CD8-positive, alpha-beta memory T cell (primary cell): ENCODE results near the gene PITHD1. TPM values are rescaled to one million over a fixed set of nuclear protein-coding genes. Genes with fewer than 3 reads are reported as not detected.
"Not testable (repeated sequence)": the region's sequence is repeated elsewhere in the genome, so short reads cannot be mapped to it uniquely, and the experiment has no call there.

Experiments used
- CTCF ChIA-PET: fragments of 350-600 bp; sonication (Branson Sonifier 250); formaldehyde crosslinking; loops from one replicate; lab custom pipeline; 2021; ENCODE audit warnings: antibody characterized with exemption; lab: Charles Lee
- POLR2A ChIA-PET: fragments of 350-600 bp; sonication (Branson Sonifier 250); formaldehyde crosslinking; loops from one replicate; lab custom pipeline; 2021; ENCODE audit warnings: antibody characterized with exemption; lab: Charles Lee
- DNase-seq, 5 donors: peaks; one replicate each; pipeline versions ENCODE4 v3.0.0 to v3.0.0-alpha.2; 2020 to 2022; ENCODE audit warnings: mixed read lengths in 1 of 5
- H3K27ac ChIP-seq: one replicate; pipeline ENCODE4 v1.7.0; 2013; ENCODE audit warnings: low read depth, mild to moderate bottlenecking, low read length, moderate library complexity
- H3K27me3 ChIP-seq: 2 replicates; pipeline ENCODE4 v1.7.0; 2013; ENCODE audit warnings: low read length, mild to moderate bottlenecking; ENCODE audit not compliant: insufficient read depth, poor library complexity, severe bottlenecking
- H3K36me3 ChIP-seq: 2 replicates; pipeline ENCODE4 v1.7.0; 2013; ENCODE audit warnings: mild to moderate bottlenecking, low read length, moderate library complexity; ENCODE audit not compliant: insufficient read depth
- H3K4me1 ChIP-seq: 2 replicates; pipeline ENCODE4 v1.7.0; 2013; ENCODE audit warnings: mild to moderate bottlenecking, low read length, moderate library complexity; ENCODE audit not compliant: insufficient read depth
- H3K4me3 ChIP-seq: 2 replicates; pipeline ENCODE4 v1.7.0; 2013; ENCODE audit warnings: mild to moderate bottlenecking, low read length
- H3K9me3 ChIP-seq: 2 replicates; pipeline ENCODE4 v1.7.0; 2013; ENCODE audit warnings: mild to moderate bottlenecking, low read length
- H3K27ac Mint-ChIP-seq, 8 donors: one replicate each; pipeline ENCODE4 v1.8.0; 2020 to 2021; ENCODE audit warnings: mixed read lengths in 8 of 8, mild to moderate bottlenecking in 6 of 8, inconsistent platforms in 3 of 8, moderate library complexity in 3 of 8
- H3K27me3 Mint-ChIP-seq, 2 donors: one replicate each; pipeline ENCODE4 v1.8.0; 2020 to 2021; ENCODE audit warnings: mixed read lengths in 2 of 2, mild to moderate bottlenecking in 1 of 2, moderate library complexity in 1 of 2
- H3K36me3 Mint-ChIP-seq, 3 donors: one replicate each; pipeline ENCODE4 v1.8.0; 2020 to 2021; ENCODE audit warnings: mixed read lengths in 3 of 3, inconsistent platforms in 1 of 3, mild to moderate bottlenecking in 1 of 3
- H3K4me1 Mint-ChIP-seq, 3 donors: one replicate each; pipeline ENCODE4 v1.8.0; 2020 to 2021; ENCODE audit warnings: mixed read lengths in 3 of 3, inconsistent platforms in 1 of 3, mild to moderate bottlenecking in 1 of 3
- H3K4me3 Mint-ChIP-seq, 7 donors: one replicate each; pipeline ENCODE4 v1.8.0; 2020 to 2021; ENCODE audit warnings: mixed read lengths in 7 of 7, mild to moderate bottlenecking in 6 of 7, moderate library complexity in 4 of 7, inconsistent platforms in 2 of 7
- H3K9me3 Mint-ChIP-seq, 5 donors: one replicate each; pipeline ENCODE4 v1.8.0; 2020 to 2022; ENCODE audit warnings: mixed read lengths in 5 of 5, mild to moderate bottlenecking in 3 of 5, moderate library complexity in 2 of 5, inconsistent platforms in 1 of 5
- polyA plus RNA-seq: library from polyadenylated mRNA; unstranded; fragments of 300-500 nt; fragmentation: Illumina TruSeq; gene quantifications from one replicate; pipeline ENCODE4 v1.2.3, GENCODE V29; 2021
- total RNA-seq, 2 experiments: library from RNA; stranded (reverse); gene quantifications; one replicate each; pipeline ENCODE4 v1.2.3, GENCODE V29; 2021

PITHD1 gene
- total and polyA plus RNA-seq, 3 experiments from 2014 or later: 68.5 to 105 (median 105) TPM

DNA sequence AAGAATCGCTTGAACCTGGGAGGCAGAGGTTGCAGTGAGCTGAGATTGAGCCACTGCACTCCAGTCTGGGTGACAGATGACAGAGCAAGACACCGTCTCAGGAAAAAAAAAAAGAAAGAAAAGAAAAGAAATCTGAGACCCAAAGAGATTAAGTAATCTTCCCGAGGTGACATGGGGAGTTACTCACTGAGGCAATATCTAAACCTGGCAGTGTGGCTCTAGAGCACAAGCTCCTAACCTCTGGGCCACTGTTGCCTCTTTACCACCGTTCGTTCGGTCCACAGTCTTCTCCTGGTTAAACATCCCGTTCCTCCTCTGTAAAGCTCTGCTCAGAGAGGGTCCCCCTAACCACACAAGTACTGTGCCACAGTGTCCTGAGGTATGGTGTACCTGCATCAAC is 45.5 kb downstream of the PITHD1 start:
- Mint-ChIP-seq H3K9me3 (no peaks in the 10 kb centered on the region), H3K27me3 (no peaks in the 10 kb centered on the region), H3K4me1 (peaks cover 23 to 24% (median 24%) of the 10 kb centered on the region in 3 donors), H3K4me3 (peak overlapping the region in 6 of 7 donors; percentile 47 to 96 (median 84)), H3K27ac (peak overlapping the region in 7 of 8 donors; percentile 51 to 98 (median 95)), H3K36me3 (peaks cover 0 to 19% (median 6%) of the 10 kb centered on the region in 3 donors)
- peaks cover 12% of the 10 kb centered on the region for H3K4me1 ChIP-seq
- ChIA-PET POLR2A (interaction anchor here (2.4 kb wide), 1 partner anchor 13 kb away, joined by 13 read pairs; no protein-coding TSS in a partner anchor), CTCF (interaction anchor here (1.6 to 10.9 kb wide), 2 partner anchors 13 to 93 kb away, joined by 3 to 78 read pairs; no protein-coding TSS in a partner anchor)
- no peaks in the 10 kb centered on the region for H3K9me3 ChIP-seq
- no peak overlapping the region for H3K4me3 ChIP-seq
- no peak overlapping the region for H3K27ac ChIP-seq
- no peaks in the 10 kb centered on the region for H3K27me3 ChIP-seq
- no peak for DNase-seq
- H3K36me3 ChIP-seq: no peaks in the 10 kb centered on the region

DNA sequence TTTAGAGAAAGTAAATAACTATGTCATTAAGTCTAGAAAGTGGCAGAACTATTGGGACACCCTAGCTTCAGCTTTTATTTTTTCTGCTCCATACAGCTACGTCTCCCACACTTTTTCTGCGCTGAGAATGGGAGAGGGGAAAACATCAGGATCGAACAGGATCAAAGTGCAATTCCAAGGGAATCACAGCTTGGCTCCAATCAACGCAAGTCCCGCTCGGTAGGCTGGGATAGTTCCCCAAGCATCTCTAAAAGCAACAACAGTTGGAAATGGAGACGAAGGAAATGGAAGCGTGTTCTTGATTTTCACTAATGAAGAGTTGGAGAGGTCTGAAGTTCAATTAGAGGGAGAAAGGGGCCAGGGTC is 46.5 kb downstream of the PITHD1 start:
- Mint-ChIP-seq H3K4me3 (peak overlapping the region; percentile 89 to 97 (median 93)), H3K27ac (peak overlapping the region; percentile 93 to 98 (median 96)), H3K27me3 (no peaks in the 10 kb centered on the region), H3K36me3 (peaks cover 0 to 16% (median 6%) of the 10 kb centered on the region in 3 donors), H3K9me3 (no peaks in the 10 kb centered on the region), H3K4me1 (peaks cover 23 to 24% (median 24%) of the 10 kb centered on the region in 3 donors)
- Histone ChIP-seq H3K27ac (peak overlapping the region; percentile 96), H3K9me3 (no peaks in the 10 kb centered on the region), H3K4me3 (peak overlapping the region; percentile 95), H3K27me3 (no peaks in the 10 kb centered on the region), H3K4me1 (peaks cover 12% of the 10 kb centered on the region), H3K36me3 (no peaks in the 10 kb centered on the region)
- CTCF ChIA-PET: interaction anchor here (0.9 to 10.9 kb wide), 5 partner anchors 14 to 92 kb away, joined by 3 to 78 read pairs (median 4); no protein-coding TSS in a partner anchor
- POLR2A ChIA-PET: interaction anchor here (0.6 to 2.4 kb wide), 5 partner anchors 9 to 49 kb away, joined by 3 to 20 read pairs (median 12); partner anchors contain the start of gene GALE
- no peak for DNase-seq

DNA sequence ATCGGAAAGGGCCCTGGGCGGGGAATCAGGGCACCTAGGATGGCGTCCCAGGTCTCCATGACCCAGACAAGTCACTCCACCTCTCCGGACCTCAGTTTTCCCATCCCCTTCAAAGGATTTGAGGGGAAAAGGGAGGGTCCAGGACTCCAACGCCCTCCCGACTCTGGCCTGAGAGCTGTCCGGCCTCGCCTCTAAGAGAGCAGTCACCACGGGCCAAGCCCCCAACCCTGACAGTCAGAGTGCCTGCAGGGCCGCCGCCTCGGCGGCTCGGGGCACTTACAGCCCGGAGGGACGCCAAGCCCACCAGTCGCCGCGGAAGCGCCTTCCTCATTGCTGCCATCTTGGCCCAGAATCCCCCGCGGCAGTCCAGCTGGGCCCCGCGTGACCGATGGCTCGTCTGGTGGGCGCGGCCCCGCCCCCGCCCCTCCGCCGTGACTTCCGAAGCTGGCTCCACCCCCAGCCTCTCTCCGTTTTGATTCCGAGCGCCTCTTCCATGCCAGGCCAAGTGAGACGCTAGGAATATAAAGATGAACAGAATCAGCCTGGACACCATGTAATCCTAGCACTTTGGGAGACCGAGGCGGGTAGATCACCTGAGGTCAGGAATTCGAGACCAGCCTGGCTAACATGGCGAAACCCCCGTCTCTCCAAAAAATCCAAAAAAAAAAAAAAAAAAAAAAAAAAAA is 47.0 kb downstream of the PITHD1 start, which contains the start of gene HMGCL:
Gene HMGCL (minus strand): TSS at position 354 of the 686 bp plus-strand sequence. CDS start 14 bp downstream, at position 340.
- no peaks in the 10 kb centered on the region for H3K9me3 ChIP-seq
- no peaks in the 10 kb centered on the region for H3K36me3 ChIP-seq
- H3K27ac ChIP-seq: peak within 1 kb of the TSS; percentile 96
- peak; percentile 81 to 92 (median 85) for DNase-seq
- H3K4me1 Mint-ChIP-seq: peaks cover 23 to 24% (median 24%) of the 10 kb centered on the region in 3 donors
- H3K27me3 Mint-ChIP-seq: no peaks in the 10 kb centered on the region
- POLR2A ChIA-PET: interaction anchor here (0.6 to 2.4 kb wide), 11 partner anchors 9 to 169 kb away, joined by 3 to 20 read pairs (median 5); partner anchors contain the start of genes GALE and PNRC2
- no peaks in the 10 kb centered on the region for H3K27me3 ChIP-seq
- H3K9me3 Mint-ChIP-seq: no peaks in the 10 kb centered on the region
- CTCF ChIA-PET: interaction anchor here (0.6 to 10.9 kb wide), 7 partner anchors 13 to 485 kb away, joined by 3 to 78 read pairs (median 4); no protein-coding TSS in a partner anchor
- peak within 1 kb of the TSS; percentile 93 to 98 (median 96) for H3K27ac Mint-ChIP-seq
- peaks cover 12% of the 10 kb centered on the region for H3K4me1 ChIP-seq
- peak within 1 kb of the TSS; percentile 95 for H3K4me3 ChIP-seq
- H3K4me3 Mint-ChIP-seq: peak within 1 kb of the TSS; percentile 89 to 97 (median 93)
- peaks cover 0 to 13% (median 5%) of the 10 kb centered on the region in 3 donors for H3K36me3 Mint-ChIP-seq

DNA sequence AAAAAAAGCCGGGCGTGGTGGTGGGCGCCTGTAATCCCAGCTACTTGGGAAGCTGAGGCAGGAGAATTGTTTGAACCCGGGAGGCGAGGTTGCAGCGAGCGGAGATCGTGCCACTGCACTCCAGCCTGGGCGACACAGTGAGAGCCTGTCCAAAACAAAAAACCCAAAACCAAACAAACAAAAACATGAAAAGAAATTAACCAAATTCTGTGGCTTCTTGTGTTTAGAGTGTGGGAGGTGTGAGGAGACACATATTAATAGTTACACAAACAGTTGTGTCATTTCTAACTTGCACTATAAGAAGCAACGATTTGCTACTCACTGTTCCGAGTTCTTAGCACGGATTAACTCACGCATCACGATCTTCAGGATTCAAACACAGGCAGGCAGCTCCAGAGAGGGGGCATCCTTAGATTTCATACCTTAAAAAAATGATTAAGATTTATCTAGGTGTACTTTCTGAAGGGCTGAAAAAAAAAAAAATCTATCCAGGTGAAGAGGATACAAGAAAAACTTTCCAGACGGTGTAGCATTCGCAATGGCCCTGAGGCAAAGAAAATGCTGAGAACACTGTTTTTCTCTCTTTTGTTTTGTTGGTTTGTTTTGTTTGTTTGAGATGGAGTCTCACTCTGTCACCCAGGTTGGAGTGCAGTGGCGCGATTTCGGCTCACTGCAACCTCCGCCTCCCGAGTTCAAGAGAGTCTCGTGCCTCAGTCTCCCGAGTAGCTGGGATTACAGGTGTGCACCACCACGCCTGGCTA is 47.7 kb downstream of the PITHD1 start:
- H3K27me3 ChIP-seq: no peaks in the 10 kb centered on the region
- no peaks in the 10 kb centered on the region for H3K9me3 Mint-ChIP-seq
- peak in 2 of 5 donors; percentile 10 to 19 for DNase-seq
- ChIA-PET POLR2A (interaction anchor here (0.6 to 2.4 kb wide), 10 partner anchors 16 to 169 kb away, joined by 3 to 20 read pairs (median 6); partner anchors contain the start of genes GALE and PNRC2), CTCF (interaction anchor here (0.6 to 10.9 kb wide), 5 partner anchors 13 to 486 kb away, joined by 3 to 78 read pairs (median 4); no protein-coding TSS in a partner anchor)
- peak overlapping the region; percentile 93 to 98 (median 96) for H3K27ac Mint-ChIP-seq
- H3K36me3 Mint-ChIP-seq: peaks cover 0 to 9% (median 0%) of the 10 kb centered on the region in 3 donors
- peak overlapping the region; percentile 89 to 97 (median 93) for H3K4me3 Mint-ChIP-seq
- peaks cover 12% of the 10 kb centered on the region for H3K4me1 ChIP-seq
- H3K27ac ChIP-seq: peak overlapping the region; percentile 96
- H3K4me1 Mint-ChIP-seq: peaks cover 23 to 24% (median 24%) of the 10 kb centered on the region in 3 donors
- H3K36me3 ChIP-seq: no peaks in the 10 kb centered on the region
- no peaks in the 10 kb centered on the region for H3K9me3 ChIP-seq
- no peaks in the 10 kb centered on the region for H3K27me3 Mint-ChIP-seq
- H3K4me3 ChIP-seq: peak overlapping the region; percentile 95

DNA sequence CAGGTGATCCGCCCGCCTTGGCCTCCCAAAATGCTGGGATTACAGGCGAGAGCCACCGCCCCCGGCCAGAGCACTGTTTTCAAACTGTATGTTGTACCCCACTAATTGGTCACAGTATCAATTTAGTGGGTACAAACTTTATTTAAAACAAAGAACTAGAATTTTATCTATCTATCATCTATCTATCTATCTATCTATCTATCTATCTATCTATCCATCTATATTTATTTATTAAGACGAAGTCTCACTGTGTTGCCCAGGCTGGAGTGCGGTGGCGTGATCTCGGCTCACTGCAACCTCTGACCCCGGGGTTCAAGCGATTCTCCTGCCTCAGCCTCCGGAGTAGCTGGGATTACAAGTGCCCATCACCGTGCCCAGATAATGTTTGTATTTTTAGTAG is 48.4 kb downstream of the PITHD1 start:
- peaks cover 12% of the 10 kb centered on the region for H3K4me1 ChIP-seq
- H3K27me3 ChIP-seq, H3K4me3 ChIP-seq, DNase-seq, H3K9me3 ChIP-seq, H3K36me3 Mint-ChIP-seq, H3K27me3 Mint-ChIP-seq, H3K27ac ChIP-seq, H3K36me3 ChIP-seq, H3K9me3 Mint-ChIP-seq: not testable (repeated sequence)
- Mint-ChIP-seq H3K27ac (peak overlapping the region in 4 of 8 donors; percentile 9 to 98 (median 64)), H3K4me3 (peak overlapping the region in 6 of 7 donors; percentile 67 to 97 (median 94)), H3K4me1 (peaks cover 22 to 24% (median 24%) of the 10 kb centered on the region in 3 donors)
- ChIA-PET POLR2A (interaction anchor here (0.7 to 1.4 kb wide), 2 partner anchors 26 to 35 kb away, joined by 3 to 6 read pairs; partner anchors contain the start of gene GALE), CTCF (interaction anchor here (10.9 kb wide), 1 partner anchor 16 kb away, joined by 78 read pairs; no protein-coding TSS in a partner anchor)

DNA sequence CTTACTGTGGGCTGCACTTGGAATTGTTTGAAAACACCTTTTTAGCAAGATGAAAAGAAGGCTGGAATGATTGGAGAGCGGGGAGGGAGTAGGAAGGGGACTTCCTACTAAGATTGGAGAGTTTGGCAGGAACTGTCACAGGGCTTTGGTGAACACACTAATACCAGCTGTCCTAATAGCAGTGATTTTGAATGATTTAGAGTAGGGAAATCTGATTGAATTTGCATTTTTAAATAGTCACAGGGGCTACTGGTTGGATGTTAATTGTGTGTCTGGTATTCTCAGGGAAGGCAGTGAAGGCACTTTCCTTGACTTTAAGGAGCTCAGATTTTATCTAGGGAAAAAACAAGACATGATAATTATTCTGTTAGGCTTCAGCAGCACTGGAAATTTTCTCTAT is 49.5 kb downstream of the PITHD1 start:
- Mint-ChIP-seq H3K9me3 (no peaks in the 10 kb centered on the region), H3K36me3 (peaks cover 0 to 9% (median 0%) of the 10 kb centered on the region in 3 donors), H3K27me3 (no peaks in the 10 kb centered on the region), H3K4me3 (peak overlapping the region in 2 of 7 donors; percentile 30 to 32), H3K27ac (no peak overlapping the region), H3K4me1 (peaks cover 17 to 24% (median 24%) of the 10 kb centered on the region in 3 donors)
- ChIA-PET POLR2A (interaction anchor here (0.7 kb wide), 1 partner anchor 466 kb away, joined by 3 read pairs; no protein-coding TSS in a partner anchor), CTCF (interaction anchor here (1.4 to 10.9 kb wide), 2 partner anchors 9 to 17 kb away, joined by 3 to 78 read pairs; no protein-coding TSS in a partner anchor)
- Histone ChIP-seq H3K4me1 (peaks cover 12% of the 10 kb centered on the region), H3K4me3 (no peak overlapping the region), H3K9me3 (no peaks in the 10 kb centered on the region), H3K27ac (no peak overlapping the region), H3K27me3 (no peaks in the 10 kb centered on the region), H3K36me3 (no peaks in the 10 kb centered on the region)
- DNase-seq: no peak

DNA sequence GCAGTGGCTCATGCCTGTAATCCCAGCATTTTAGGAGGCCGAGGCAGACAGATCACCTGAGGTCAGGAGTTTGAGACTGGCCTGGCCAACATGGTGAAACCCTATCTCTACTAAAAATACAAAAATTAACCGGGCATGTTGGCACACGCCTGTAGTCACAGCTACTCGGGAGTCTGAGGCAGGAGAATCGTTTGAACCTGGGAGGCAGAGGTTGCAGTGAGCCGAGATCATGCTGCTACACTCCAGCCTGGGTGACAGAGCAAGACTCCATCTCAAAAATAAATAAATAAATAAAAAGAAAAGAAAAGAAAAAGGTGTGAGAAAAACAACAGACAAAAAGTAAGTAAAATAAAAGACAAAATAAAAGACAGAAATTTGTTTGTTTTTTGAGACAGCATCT is 55.9 kb downstream of the PITHD1 start:
- DNase-seq, H3K27me3 ChIP-seq, CTCF ChIA-PET, H3K4me3 ChIP-seq, H3K27ac ChIP-seq, H3K36me3 Mint-ChIP-seq, H3K27ac Mint-ChIP-seq, H3K36me3 ChIP-seq, H3K4me1 ChIP-seq, H3K4me3 Mint-ChIP-seq, H3K27me3 Mint-ChIP-seq, H3K9me3 Mint-ChIP-seq, H3K9me3 ChIP-seq, POLR2A ChIA-PET: not testable (repeated sequence)
- H3K4me1 Mint-ChIP-seq: peaks cover 11 to 13% (median 12%) of the 10 kb centered on the region in 3 donors
